ENCODE data around the gene CDV3. TPM values are rescaled to one million over a fixed set of nuclear protein-coding genes. Genes with fewer than 3 reads are reported as not detected.

CDV3 gene
- total RNA-seq, 1 donor from 2014 or later = 227 TPM

DNA sequence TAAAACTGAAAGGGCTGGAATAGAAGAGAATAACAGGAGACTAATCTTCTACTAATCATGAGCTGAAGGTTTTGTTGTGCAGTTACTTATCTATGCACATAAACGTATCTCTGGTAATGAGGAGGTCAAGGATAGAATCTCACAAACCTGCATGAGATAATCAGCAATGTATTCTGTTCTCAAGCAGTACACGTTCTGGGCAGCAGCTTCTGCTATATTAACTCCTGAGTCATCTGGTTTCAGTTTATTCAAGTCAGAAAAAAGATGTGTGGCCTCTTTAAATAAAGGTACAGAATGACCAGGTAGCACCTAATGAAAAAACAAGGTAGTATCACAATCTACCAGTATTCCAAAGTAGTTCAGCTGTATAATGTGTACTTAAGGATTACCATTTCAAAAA, 34.9 kb downstream of the CDV3 start:
- intact Hi-C loops (cut with micrococcal nuclease) = no loop called here
- H3K27ac Mint-ChIP-seq = no peak overlapping the region
- H3K27me3 Mint-ChIP-seq = no peaks in the 10 kb centered on the region
- peaks cover 2% of the 10 kb centered on the region for H3K9me3 Mint-ChIP-seq
- ATAC-seq (ENCODE audit: low read depth) (no peak), DNase-seq (no peak)
- no peaks in the 10 kb centered on the region for H3K4me1 Mint-ChIP-seq
- ChIA-PET POLR2A (no interaction called here), CTCF (interaction anchor here (0.6 to 1.5 kb wide), 2 partner anchors 132 to 144 kb away, joined by 3 to 5 read pairs; no protein-coding TSS in a partner anchor)
- H3K36me3 Mint-ChIP-seq (ENCODE audit: low read depth) = peaks cover 66% of the 10 kb centered on the region
- TF ChIP-seq, protein P1, sequence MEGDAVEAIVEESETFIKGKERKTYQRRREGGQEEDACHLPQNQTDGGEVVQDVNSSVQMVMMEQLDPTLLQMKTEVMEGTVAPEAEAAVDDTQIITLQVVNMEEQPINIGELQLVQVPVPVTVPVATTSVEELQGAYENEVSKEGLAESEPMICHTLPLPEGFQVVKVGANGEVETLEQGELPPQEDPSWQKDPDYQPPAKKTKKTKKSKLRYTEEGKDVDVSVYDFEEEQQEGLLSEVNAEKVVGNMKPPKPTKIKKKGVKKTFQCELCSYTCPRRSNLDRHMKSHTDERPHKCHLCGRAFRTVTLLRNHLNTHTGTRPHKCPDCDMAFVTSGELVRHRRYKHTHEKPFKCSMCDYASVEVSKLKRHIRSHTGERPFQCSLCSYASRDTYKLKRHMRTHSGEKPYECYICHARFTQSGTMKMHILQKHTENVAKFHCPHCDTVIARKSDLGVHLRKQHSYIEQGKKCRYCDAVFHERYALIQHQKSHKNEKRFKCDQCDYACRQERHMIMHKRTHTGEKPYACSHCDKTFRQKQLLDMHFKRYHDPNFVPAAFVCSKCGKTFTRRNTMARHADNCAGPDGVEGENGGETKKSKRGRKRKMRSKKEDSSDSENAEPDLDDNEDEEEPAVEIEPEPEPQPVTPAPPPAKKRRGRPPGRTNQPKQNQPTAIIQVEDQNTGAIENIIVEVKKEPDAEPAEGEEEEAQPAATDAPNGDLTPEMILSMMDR (IDR thresholded peaks at IDR 0.05) = no peak
- H3K4me3 Mint-ChIP-seq = no peak overlapping the region

DNA sequence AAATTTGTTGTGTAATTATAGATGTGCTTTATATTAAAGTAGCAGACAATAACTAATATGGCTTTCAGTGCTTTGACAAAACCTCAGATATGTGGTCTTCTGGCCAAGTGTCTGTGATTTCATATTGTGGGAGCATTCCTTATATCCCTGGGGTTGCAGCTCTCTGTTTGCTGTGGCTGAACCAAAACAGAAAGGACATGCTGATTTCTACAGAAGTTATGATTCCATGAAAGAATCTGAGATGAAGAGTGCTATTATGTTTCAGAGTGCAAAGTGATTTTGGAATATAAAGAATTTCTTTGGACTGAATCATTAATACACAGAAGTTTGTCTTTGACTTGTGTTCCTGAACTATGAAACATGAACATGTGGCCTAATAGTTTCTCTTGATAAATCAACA, 36.5 kb downstream of the CDV3 start:
- ChIA-PET CTCF (no interaction called here), POLR2A (no interaction called here)
- TF ChIP-seq, protein P1 (IDR thresholded peaks at IDR 0.05) = no peak
- intact Hi-C loops (cut with micrococcal nuclease) = no loop called here
- H3K4me1 Mint-ChIP-seq = no peaks in the 10 kb centered on the region
- no peak overlapping the region for H3K27ac Mint-ChIP-seq
- peaks cover 2% of the 10 kb centered on the region for H3K9me3 Mint-ChIP-seq
- H3K27me3 Mint-ChIP-seq = no peaks in the 10 kb centered on the region
- ATAC-seq (ENCODE audit: low read depth) = no peak
- peaks cover 69% of the 10 kb centered on the region for H3K36me3 Mint-ChIP-seq (ENCODE audit: low read depth)
- no peak for DNase-seq
- no peak overlapping the region for H3K4me3 Mint-ChIP-seq

DNA sequence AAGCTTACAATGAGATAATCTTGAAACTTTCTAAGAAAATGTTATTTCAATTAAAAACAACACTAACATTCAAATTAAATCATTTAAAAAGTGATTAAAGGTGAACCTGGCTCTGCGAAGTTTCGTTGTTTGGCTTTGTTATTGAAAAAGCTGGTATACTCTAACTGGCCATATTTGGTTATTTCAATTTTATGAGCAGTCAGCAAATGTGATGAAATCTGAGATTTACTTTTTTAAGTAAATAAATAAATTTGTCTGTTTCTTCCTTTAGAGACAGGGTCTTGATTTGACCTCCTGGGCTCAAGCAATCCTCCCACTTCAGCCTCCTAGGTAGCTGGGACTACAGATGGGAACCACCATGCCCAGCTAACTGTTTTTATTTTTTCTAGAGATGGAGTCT, 38.0 kb downstream of the CDV3 start:
- no peak for ATAC-seq (ENCODE audit: low read depth)
- Mint-ChIP-seq H3K9me3 (peaks cover 2% of the 10 kb centered on the region), H3K27ac (no peak overlapping the region)

DNA sequence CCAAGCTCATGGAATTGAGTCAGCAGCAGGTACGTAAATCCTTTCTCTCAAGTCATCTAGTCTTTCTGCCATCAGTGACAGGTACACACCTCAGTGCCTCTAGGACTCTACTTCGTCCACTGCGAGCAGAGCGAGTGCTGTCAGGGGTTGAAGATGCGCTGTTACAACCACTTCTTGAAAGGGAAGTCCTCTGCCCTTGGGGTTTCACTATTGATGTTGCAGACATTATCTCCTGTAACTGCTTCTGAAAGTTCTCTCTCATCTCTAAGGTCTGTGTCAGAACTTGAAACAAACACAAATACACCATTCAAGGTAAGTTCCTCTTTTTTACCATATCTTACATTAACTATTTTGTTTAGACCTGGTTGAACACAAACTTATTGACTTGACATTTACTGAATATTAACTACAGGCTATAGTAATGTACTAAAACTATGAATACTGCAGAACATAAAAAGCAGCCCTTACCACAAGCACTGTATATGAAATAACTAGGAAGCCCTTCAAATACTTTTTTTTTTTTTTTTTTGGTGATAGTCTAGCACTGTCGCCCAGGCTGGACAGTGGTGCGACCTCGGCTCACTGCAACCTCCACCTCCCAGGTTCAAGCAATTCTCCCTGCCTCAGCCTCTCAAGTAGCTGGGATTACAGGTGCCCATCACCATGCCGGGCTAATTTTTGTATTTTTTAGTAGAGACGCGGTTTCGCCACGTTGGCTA, 46.7 kb downstream of the CDV3 start:
- DNase-seq (no peak), ATAC-seq (ENCODE audit: low read depth) (peak; percentile 98)
- no peaks in the 10 kb centered on the region for H3K27me3 Mint-ChIP-seq
- peaks cover 66% of the 10 kb centered on the region for H3K36me3 Mint-ChIP-seq (ENCODE audit: low read depth)
- intact Hi-C loops (cut with micrococcal nuclease) = loop anchor here (1.0 to 10.0 kb wide), 5 partner anchors 43 to 325 kb away; no protein-coding TSS in a partner anchor
- H3K4me3 Mint-ChIP-seq = no peak overlapping the region
- H3K27ac Mint-ChIP-seq = peak overlapping the region; percentile 86
- TF ChIP-seq, protein P1 (IDR thresholded peaks at IDR 0.05) = no peak
- peaks cover 15% of the 10 kb centered on the region for H3K4me1 Mint-ChIP-seq
- CTCF ChIA-PET = interaction anchor here (1.1 to 1.3 kb wide), 2 partner anchors 179 to 196 kb away, joined by 3 to 4 read pairs; no protein-coding TSS in a partner anchor
- POLR2A ChIA-PET = interaction anchor here (0.7 to 2.0 kb wide), 3 partner anchors 42 to 62 kb away, joined by 4 to 8 read pairs (median 4); partner anchors contain the start of gene CDV3
- no peaks in the 10 kb centered on the region for H3K9me3 Mint-ChIP-seq

More for the DNA sequence above, 38.0 kb downstream of the CDV3 start:
- ChIA-PET CTCF (no interaction called here), POLR2A (interaction anchor here (0.7 kb wide), 1 partner anchor 38 kb away, joined by 3 read pairs; the partner anchor contains the start of gene CDV3)
- no peaks in the 10 kb centered on the region for H3K27me3 Mint-ChIP-seq
- H3K4me1 Mint-ChIP-seq = no peaks in the 10 kb centered on the region
- DNase-seq = no peak
- TF ChIP-seq, protein P1 (IDR thresholded peaks at IDR 0.05) = no peak
- peaks cover 71% of the 10 kb centered on the region for H3K36me3 Mint-ChIP-seq (ENCODE audit: low read depth)
- H3K4me3 Mint-ChIP-seq = no peak overlapping the region
- intact Hi-C loops (cut with micrococcal nuclease) = no loop called here

DNA sequence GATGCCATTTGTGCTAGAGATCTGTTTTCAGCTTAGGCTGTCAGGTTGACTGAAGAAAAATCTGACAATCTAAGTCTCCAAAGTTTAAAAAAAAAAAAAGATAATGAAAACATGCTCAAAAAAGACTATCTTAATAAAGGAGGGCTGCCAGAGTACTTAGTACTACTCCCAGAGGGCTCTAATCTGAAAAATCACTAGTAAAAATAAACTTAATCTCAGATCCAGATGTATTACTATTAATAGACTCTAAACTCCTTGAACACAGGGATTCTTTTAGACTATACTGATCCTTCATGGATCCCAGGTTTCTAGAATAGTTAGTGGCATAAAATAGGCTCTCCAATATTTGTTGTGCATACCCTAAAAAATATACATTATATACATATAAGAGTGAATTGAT, 54.3 kb downstream of the CDV3 start:
- no peak overlapping the region for H3K27ac Mint-ChIP-seq
- no peaks in the 10 kb centered on the region for H3K9me3 Mint-ChIP-seq
- H3K27me3 Mint-ChIP-seq = no peaks in the 10 kb centered on the region
- CTCF ChIA-PET = no interaction called here
- intact Hi-C loops (cut with micrococcal nuclease) = loop anchor here (10.0 kb wide), 1 partner anchor 333 kb away; no protein-coding TSS in a partner anchor
- POLR2A ChIA-PET = no interaction called here
- DNase-seq (no peak), ATAC-seq (ENCODE audit: low read depth) (no peak)
- peaks cover 75% of the 10 kb centered on the region for H3K36me3 Mint-ChIP-seq (ENCODE audit: low read depth)
- TF ChIP-seq, protein P1 (IDR thresholded peaks at IDR 0.05) = no peak
- H3K4me1 Mint-ChIP-seq = peaks cover 2% of the 10 kb centered on the region
- no peak overlapping the region for H3K4me3 Mint-ChIP-seq
